Measurements from ENCODE around the gene NAA25.
"Not testable (repeated sequence)": the region's sequence is repeated elsewhere in the genome, so short reads cannot be mapped to it uniquely, and the experiment has no call there.

NAA25 gene

GRCh38 chr12:112061137-112061536 lies 47.4 kb downstream of the NAA25 start:
- DNase-seq (ENCODE audit: low spot score), result no peak

- DNase-seq (ENCODE audit: low spot score), result no peak
Measured at GRCh38 chr12:112049351-112049750, 59.2 kb downstream of the NAA25 start.

GRCh38 chr12:112046003-112046402 lies 62.6 kb downstream of the NAA25 start:
- no peak for DNase-seq (ENCODE audit: low spot score)

- DNase-seq (ENCODE audit: low spot score), result not testable (repeated sequence)
Measured at GRCh38 chr12:112036614-112037013, 72.0 kb downstream of the NAA25 start.

GRCh38 chr12:112035219-112035785 lies 73.3 kb downstream of the NAA25 start:
- DNase-seq (ENCODE audit: low spot score), result no peak

- DNase-seq (ENCODE audit: low spot score), result no peak
Measured at GRCh38 chr12:112032292-112032691, 76.3 kb downstream of the NAA25 start.

GRCh38 chr12:112031472-112031871 lies 77.1 kb downstream of the NAA25 start:
- DNase-seq (ENCODE audit: low spot score), result no peak

- DNase-seq (ENCODE audit: low spot score), result no peak
Measured at GRCh38 chr12:112029301-112029700, 79.3 kb downstream of the NAA25 start.

GRCh38 chr12:112025808-112026375 lies 82.7 kb downstream of the NAA25 start:
- DNase-seq (ENCODE audit: low spot score), result no peak

GRCh38 chr12:112023759-112024396 lies 84.7 kb downstream of the NAA25 start:
- no peak for DNase-seq (ENCODE audit: low spot score)

- DNase-seq (ENCODE audit: low spot score), result no peak
Measured at GRCh38 chr12:112022241-112023016, 86.2 kb downstream of the NAA25 start.

GRCh38 chr12:112020947-112021457 lies 87.6 kb downstream of the NAA25 start:
- no peak for DNase-seq (ENCODE audit: low spot score)

GRCh38 chr12:112018571-112019237 lies 89.9 kb downstream of the NAA25 start:
- DNase-seq (ENCODE audit: low spot score), result no peak

GRCh38 chr12:112017041-112017440 lies 91.5 kb downstream of the NAA25 start:
- no peak for DNase-seq (ENCODE audit: low spot score)

- DNase-seq (ENCODE audit: low spot score), result no peak
Measured at GRCh38 chr12:112015938-112016337, 92.6 kb downstream of the NAA25 start.

- DNase-seq (ENCODE audit: low spot score), result peak; percentile 68
Measured at GRCh38 chr12:112013601-112014402, 94.8 kb downstream of the NAA25 start.

GRCh38 chr12:112012775-112013600 lies 95.6 kb downstream of the NAA25 start, which contains the start of the genes ERP29 and TMEM116:
Gene ERP29, plus strand, starts transcription at chr12:112013426. Its CDS starts 40 bp downstream, at chr12:112013466.
Gene TMEM116, minus strand, starts transcription at chr12:112013165. Its CDS starts 7,895 bp downstream, at chr12:112005270.
- DNase-seq (ENCODE audit: low spot score), result peak; percentile 98

- no peak for DNase-seq (ENCODE audit: low spot score)
Measured at GRCh38 chr12:112011685-112012084, 96.9 kb downstream of the NAA25 start.

- no peak for DNase-seq (ENCODE audit: low spot score)
Measured at GRCh38 chr12:112010415-112011344, 97.9 kb downstream of the NAA25 start.
